Body of pancreas (tissue), 4 donors: Measurements from ENCODE around the gene MRGPRE. TPM values are rescaled to one million over a fixed set of nuclear protein-coding genes. Genes with fewer than 3 reads are reported as not detected.

Experiments used
- ATAC-seq: fragments of 150-250 bp; one replicate; pipeline ENCODE4 v1.9.1; 2016
- DNase-seq, 4 donors: peaks; one replicate each; pipeline ENCODE4 v3.0.0-alpha.2; 2019
- H3K27ac ChIP-seq, 4 donors: fragments of 200-600 bp; sonication (generic); 1 replicate in 3 of 4; 2 replicates in 1 of 4; pipeline versions ENCODE4 v1.5.1 to v1.6.1; 2016 to 2019; ENCODE audit warnings: mild to moderate bottlenecking in 1 of 4, mixed read lengths in 1 of 4, moderate library complexity in 1 of 4
- H3K27me3 ChIP-seq, 2 donors: fragments of 200-600 bp; sonication (generic); one replicate each; pipeline ENCODE4 v1.6.0; 2016; ENCODE audit warnings: mild to moderate bottlenecking in 1 of 2
- H3K36me3 ChIP-seq, 2 donors: fragments of 200-600 bp; sonication (generic); replicated peaks in 1 of 2; 2 replicates each; pipeline ENCODE4 v1.5.1; 2016; ENCODE audit warnings: low read depth in 2 of 2; ENCODE audit not compliant: insufficient read depth in 1 of 2
- H3K4me1 ChIP-seq: fragments of 200-600 bp; sonication (generic); one replicate; pipeline ENCODE4 v1.6.0; 2016
- H3K4me3 ChIP-seq, 2 donors: fragments of 200-600 bp; sonication (generic); 1 replicate in 1 of 2; 2 replicates in 1 of 2; pipeline ENCODE4 v1.5.1; 2016 to 2019
- H3K9me3 ChIP-seq, 3 donors: fragments of 200-600 bp; sonication (generic); 1 replicate in 2 of 3; 2 replicates in 1 of 3; pipeline ENCODE4 v1.5.1; 2016
- POLR2A ChIP-seq, 3 donors: fragments of 450-650 bp; IDR thresholded peaks; one replicate each; pipeline ENCODE4 v1.6.1; 2016; ENCODE audit warnings: antibody characterized with exemption in 3 of 3, mild to moderate bottlenecking in 2 of 3
- WGBS, 2 donors: methylation state at CpG; one replicate each; pipeline ENCODE4 v1.1.5; 2017; 5-methylcytosine and 5-hydroxymethylcytosine counted together
- intact Hi-C: fragments of 100-400 bp; cut with DNase I; formaldehyde crosslinking; loops from one replicate; pipeline ENCODE4 v1.15.1; 2023
- total RNA-seq, 2 donors: library from RNA; depleted of rRNA; stranded (reverse); fragments of >200 nt; gene quantifications; one replicate each; pipeline ENCODE4 v1.1.0, GENCODE V29; 2016
- TF ChIP-seq, protein P1 (sequence below), 7 experiments: fragments of 450-650 bp in 4 of 7; fragments of 200-600 bp in 3 of 7; sonication (generic) in 3 of 7; IDR thresholded peaks; one replicate each; pipeline ENCODE4 v1.5.1; 2016 to 2019; ENCODE audit warnings: antibody characterized with exemption in 7 of 7

Gene MRGPRE
- total RNA-seq, 2 donors from 2014 or later: not detected

DNA sequence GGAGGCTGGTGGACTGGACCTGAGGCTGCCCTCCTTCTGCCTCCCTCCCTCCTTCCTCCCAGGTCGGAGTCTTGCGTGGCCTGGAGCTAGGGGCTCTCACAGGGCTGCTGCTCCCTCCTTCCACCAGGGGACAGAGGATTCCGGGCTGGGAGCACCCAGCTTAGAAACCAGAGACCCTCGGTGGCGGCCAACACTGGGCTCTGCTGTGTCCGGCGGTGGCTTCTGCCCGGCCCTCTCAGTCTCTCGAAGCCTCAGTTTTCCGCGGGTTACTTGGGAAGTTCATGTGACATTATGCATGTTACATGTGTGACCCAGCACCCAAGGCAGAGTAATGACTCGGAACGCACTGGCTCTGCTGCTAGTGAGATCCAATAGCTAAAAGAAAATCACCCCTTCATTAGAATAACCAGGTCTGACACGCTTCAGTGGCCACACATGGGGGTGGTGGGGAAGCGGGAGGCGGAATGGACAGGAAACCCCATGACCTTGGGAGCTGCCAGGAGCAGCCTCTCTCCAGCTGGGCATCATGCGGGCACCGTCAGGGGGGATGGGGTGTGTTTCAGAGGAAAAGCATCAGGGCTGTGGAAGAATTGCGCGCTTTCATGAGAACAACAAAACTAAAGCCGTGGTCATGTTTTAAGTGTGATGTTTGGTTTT is 7.7 kb downstream of the MRGPRE start:
- Histone ChIP-seq H3K4me3 (no peak overlapping the region), H3K4me1 (no peaks in the 10 kb centered on the region), H3K9me3 (no peaks in the 10 kb centered on the region), H3K27ac (no peak overlapping the region), H3K27me3 (no peaks in the 10 kb centered on the region), H3K36me3 (no peaks in the 10 kb centered on the region)
- ATAC-seq (no peak), DNase-seq (peak in 1 of 4 donors; percentile 6)
- TF ChIP-seq, protein P1, sequence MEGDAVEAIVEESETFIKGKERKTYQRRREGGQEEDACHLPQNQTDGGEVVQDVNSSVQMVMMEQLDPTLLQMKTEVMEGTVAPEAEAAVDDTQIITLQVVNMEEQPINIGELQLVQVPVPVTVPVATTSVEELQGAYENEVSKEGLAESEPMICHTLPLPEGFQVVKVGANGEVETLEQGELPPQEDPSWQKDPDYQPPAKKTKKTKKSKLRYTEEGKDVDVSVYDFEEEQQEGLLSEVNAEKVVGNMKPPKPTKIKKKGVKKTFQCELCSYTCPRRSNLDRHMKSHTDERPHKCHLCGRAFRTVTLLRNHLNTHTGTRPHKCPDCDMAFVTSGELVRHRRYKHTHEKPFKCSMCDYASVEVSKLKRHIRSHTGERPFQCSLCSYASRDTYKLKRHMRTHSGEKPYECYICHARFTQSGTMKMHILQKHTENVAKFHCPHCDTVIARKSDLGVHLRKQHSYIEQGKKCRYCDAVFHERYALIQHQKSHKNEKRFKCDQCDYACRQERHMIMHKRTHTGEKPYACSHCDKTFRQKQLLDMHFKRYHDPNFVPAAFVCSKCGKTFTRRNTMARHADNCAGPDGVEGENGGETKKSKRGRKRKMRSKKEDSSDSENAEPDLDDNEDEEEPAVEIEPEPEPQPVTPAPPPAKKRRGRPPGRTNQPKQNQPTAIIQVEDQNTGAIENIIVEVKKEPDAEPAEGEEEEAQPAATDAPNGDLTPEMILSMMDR (IDR thresholded peaks at IDR 0.05): no peak
- TF ChIP-seq POLR2A (IDR thresholded peaks at IDR 0.05): no peak
- WGBS, 2 donors: 57 to 63% methylated on average over 17 to 21 of the region's 21 CpGs
- intact Hi-C loops: no loop called here

DNA sequence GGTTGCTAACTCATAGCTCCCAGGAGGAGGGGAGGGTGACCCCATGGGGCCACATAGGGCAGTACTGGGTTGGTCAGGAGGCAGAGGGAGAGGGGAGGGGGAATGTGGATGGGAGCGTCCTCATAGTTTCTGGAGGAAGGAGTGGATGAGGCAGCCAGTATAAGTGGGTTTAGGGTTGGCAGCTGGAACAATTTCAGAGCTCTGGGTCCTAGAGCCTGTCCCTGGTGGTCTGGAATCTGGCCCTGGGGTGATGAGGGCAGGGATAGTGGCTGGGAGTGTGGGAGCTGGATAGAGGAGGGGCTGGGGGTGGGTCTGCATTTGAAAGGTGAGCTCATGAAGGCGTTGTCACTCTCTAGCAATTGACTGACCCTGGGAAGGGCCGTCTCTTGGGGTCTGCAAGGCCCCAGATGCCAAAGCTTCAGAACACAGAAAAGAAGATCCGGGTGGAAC is 8.3 kb downstream of the MRGPRE start:
- Histone ChIP-seq H3K4me1 (no peaks in the 10 kb centered on the region), H3K4me3 (no peak overlapping the region), H3K27ac (no peak overlapping the region), H3K36me3 (no peaks in the 10 kb centered on the region), H3K27me3 (no peaks in the 10 kb centered on the region), H3K9me3 (no peaks in the 10 kb centered on the region)
- intact Hi-C loops: no loop called here
- DNase-seq (no peak), ATAC-seq (no peak)
- 34 to 38% methylated on average over 4 of the region's 4 CpGs for WGBS, 2 donors
- TF ChIP-seq, protein P1 (IDR thresholded peaks at IDR 0.05): no peak
- TF ChIP-seq POLR2A (IDR thresholded peaks at IDR 0.05): no peak

DNA sequence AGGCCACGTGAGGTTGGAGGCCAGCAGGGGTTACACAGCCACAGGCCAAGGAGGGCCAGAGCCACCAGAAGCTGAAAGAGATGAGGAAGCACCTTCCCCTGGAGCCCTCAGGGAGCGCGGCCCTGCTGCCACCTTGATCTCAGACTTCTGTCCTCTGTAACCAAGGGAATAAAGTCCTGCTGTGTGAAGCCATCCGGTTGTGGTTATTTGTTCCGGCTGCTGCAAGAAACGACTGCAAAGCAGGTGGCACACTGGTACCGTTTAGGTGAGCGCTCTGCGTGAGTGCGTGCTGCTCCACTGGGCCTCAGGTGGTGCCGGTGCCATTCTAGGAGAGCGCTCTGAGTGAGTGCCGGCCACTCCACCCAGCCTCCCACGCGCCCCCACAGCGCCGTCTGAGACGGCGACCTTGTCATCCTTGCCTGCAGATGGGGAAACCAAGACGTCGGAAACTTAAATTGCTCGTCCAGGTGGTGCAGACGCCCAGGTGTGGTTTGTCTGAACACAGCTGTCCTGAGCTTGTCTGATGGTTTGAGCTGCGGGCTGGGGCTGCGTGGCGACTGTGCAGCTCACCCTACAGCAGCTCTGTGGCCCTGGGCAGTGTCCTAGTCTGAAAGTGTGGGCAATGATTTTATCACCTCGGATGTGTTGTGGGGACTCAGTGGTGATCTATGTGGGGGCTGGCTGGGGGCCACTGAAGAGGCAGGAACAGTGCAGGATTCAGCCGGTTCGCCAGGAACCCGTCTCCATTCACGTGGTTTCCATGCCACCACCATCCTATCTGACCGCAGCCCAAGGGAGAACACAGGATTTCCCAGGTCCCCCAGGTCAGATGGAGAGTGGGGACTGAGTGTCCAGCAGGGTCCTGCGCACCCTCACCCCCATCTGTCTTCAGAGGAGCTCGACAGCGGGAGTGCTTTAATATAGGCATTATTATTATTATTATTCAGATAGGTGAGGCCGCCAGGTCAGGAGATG is 9.0 kb downstream of the MRGPRE start:
- TF ChIP-seq POLR2A (IDR thresholded peaks at IDR 0.05): no peak
- TF ChIP-seq, protein P1 (IDR thresholded peaks at IDR 0.05): no peak
- no peak overlapping the region for H3K4me3 ChIP-seq
- 60 to 68% methylated on average over 27 to 36 of the region's 36 CpGs for WGBS, 2 donors
- no peaks in the 10 kb centered on the region for H3K27me3 ChIP-seq
- no peaks in the 10 kb centered on the region for H3K36me3 ChIP-seq
- no peak for ATAC-seq
- H3K9me3 ChIP-seq: no peaks in the 10 kb centered on the region
- no peaks in the 10 kb centered on the region for H3K4me1 ChIP-seq
- intact Hi-C loops: no loop called here
- DNase-seq: no peak
- no peak overlapping the region for H3K27ac ChIP-seq

DNA sequence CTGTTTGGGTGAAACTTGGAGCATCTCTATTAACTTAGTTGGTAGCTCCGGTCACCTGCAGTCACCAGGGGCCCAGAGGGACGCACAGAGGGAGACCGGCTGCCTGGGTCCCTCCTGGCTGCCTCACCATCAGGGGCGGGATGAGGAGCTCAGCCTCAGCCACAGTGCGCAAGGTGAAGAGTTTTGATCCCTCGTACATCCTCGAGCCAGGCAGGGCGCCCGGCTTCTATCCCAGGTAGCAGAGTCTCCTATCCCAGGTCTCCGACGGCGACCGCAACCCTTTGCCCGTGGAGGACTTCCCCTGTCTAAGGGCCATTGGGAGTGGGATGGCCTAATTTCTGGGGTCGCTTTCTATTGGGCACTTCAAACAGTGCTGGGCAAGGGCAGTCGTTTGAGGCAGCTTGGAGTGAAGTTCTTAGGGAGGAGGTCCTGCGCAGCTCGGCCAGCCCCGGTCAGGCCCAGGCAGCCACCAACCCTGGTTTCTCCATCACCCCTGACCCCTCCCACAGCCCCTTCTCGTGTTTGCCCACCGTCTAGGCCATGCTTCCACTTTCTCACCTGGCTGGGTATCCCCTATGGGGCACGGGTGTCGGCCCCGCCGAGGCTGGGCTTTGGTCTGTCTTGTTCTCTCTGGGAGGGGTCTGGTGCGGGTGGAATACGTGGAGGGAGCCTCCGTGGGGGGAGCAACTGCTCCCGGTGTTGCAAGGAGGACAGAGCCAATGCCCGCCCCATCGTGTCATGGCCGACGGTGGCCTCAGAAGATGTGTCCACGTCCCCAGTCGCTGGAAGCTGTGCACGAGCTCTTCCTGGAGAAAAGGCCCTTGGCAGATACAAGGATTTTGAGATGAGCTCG is 10.0 kb downstream of the MRGPRE start:
- 65% methylated on average over 23 to 37 of the region's 37 CpGs for WGBS, 2 donors
- intact Hi-C loops: no loop called here
- no peaks in the 10 kb centered on the region for H3K9me3 ChIP-seq
- H3K27me3 ChIP-seq: no peaks in the 10 kb centered on the region
- no peak overlapping the region for H3K4me3 ChIP-seq
- H3K36me3 ChIP-seq: no peaks in the 10 kb centered on the region
- ATAC-seq (no peak), DNase-seq (no peak)
- H3K4me1 ChIP-seq: no peaks in the 10 kb centered on the region
- H3K27ac ChIP-seq: no peak overlapping the region
- TF ChIP-seq, protein P1 (IDR thresholded peaks at IDR 0.05): no peak
- no peak for TF ChIP-seq POLR2A (IDR thresholded peaks at IDR 0.05)
